Common myeloid progenitor, CD34-positive (primary cell): ENCODE measurements around the gene ACTRT3.
A peak's percentile ranks its signal among the peaks of the same experiment; 100 is the strongest.

Source experiments
- CTCF ChIA-PET: fragments of 350-600 bp; sonication (Branson Sonifier 250); formaldehyde crosslinking; loops from one replicate; lab custom pipeline; 2021; ENCODE audit warnings: antibody characterized with exemption; lab: Charles Lee
- POLR2A ChIA-PET: fragments of 350-600 bp; sonication (Branson Sonifier 250); formaldehyde crosslinking; loops from one replicate; lab custom pipeline; 2021; ENCODE audit warnings: antibody characterized with exemption; lab: Charles Lee
- DNase-seq, 3 donors: peaks; one replicate each; pipeline versions ENCODE4 v3.0.0 to v3.0.0-alpha.2; 2013
- H3K27ac ChIP-seq, 2 experiments: 1 replicate in 1 of 2; 2 replicates in 1 of 2; pipeline ENCODE4 v1.7.0; 2013; ENCODE audit warnings: inconsistent platforms in 2 of 2, low read length in 2 of 2, mild to moderate bottlenecking in 2 of 2, low read depth in 1 of 2, moderate library complexity in 1 of 2; ENCODE audit not compliant: severe bottlenecking in 2 of 2, insufficient read depth in 1 of 2, poor library complexity in 1 of 2
- H3K27me3 ChIP-seq, 5 experiments: replicated peaks in 2 of 5; 1 replicate in 3 of 5; 2 replicates in 2 of 5; pipeline versions ENCODE4 v1.6.1 to v1.7.0; 2013; ENCODE audit warnings: low read length in 4 of 5, mild to moderate bottlenecking in 2 of 5, moderate library complexity in 2 of 5, inconsistent platforms in 1 of 5; ENCODE audit not compliant: insufficient read depth in 5 of 5, control insufficient read depth in 4 of 5
- H3K36me3 ChIP-seq, 4 experiments: 1 replicate in 2 of 4; 2 replicates in 2 of 4; pipeline versions ENCODE4 v1.6.1 to v1.7.0; 2013; ENCODE audit warnings: low read length in 3 of 4, control low read depth in 1 of 4, mild to moderate bottlenecking in 1 of 4; ENCODE audit not compliant: control insufficient read depth in 4 of 4, insufficient read depth in 4 of 4
- H3K4me1 ChIP-seq, 4 experiments: 1 replicate in 3 of 4; 2 replicates in 1 of 4; pipeline versions ENCODE4 v1.6.1 to v1.7.1; 2013; ENCODE audit warnings: low read length in 3 of 4, mild to moderate bottlenecking in 3 of 4, control low read depth in 1 of 4, inconsistent platforms in 1 of 4, moderate library complexity in 1 of 4; ENCODE audit not compliant: control insufficient read depth in 4 of 4, insufficient read depth in 4 of 4; ENCODE audit errors: control extremely low read depth in 1 of 4
- H3K4me3 ChIP-seq, 7 experiments: 1 replicate in 4 of 7; 2 replicates in 3 of 7; pipeline versions ENCODE4 v1.5.1 to v1.7.0; 2013; ENCODE audit warnings: mild to moderate bottlenecking in 7 of 7, low read length in 6 of 7, moderate library complexity in 6 of 7, inconsistent platforms in 2 of 7, low read depth in 2 of 7, control low read depth in 1 of 7; ENCODE audit not compliant: insufficient read depth in 4 of 7, control insufficient read depth in 1 of 7; ENCODE audit errors: extremely low read depth in 1 of 7
- H3K9me3 ChIP-seq, 5 experiments: 1 replicate in 4 of 5; 2 replicates in 1 of 5; pipeline versions ENCODE4 v1.6.1 to v1.7.1; 2013; ENCODE audit warnings: low read length in 4 of 5, mild to moderate bottlenecking in 2 of 5, inconsistent platforms in 1 of 5, low read depth in 1 of 5, moderate library complexity in 1 of 5; ENCODE audit not compliant: control insufficient read depth in 4 of 5, insufficient read depth in 2 of 5; ENCODE audit errors: control extremely low read depth in 1 of 5
- WGBS: methylation state at CpG from one replicate; pipeline ENCODE4 v1.1.5; 2013; ENCODE audit not compliant: insufficient coverage; 5-methylcytosine and 5-hydroxymethylcytosine counted together

The ACTRT3 gene

DNA sequence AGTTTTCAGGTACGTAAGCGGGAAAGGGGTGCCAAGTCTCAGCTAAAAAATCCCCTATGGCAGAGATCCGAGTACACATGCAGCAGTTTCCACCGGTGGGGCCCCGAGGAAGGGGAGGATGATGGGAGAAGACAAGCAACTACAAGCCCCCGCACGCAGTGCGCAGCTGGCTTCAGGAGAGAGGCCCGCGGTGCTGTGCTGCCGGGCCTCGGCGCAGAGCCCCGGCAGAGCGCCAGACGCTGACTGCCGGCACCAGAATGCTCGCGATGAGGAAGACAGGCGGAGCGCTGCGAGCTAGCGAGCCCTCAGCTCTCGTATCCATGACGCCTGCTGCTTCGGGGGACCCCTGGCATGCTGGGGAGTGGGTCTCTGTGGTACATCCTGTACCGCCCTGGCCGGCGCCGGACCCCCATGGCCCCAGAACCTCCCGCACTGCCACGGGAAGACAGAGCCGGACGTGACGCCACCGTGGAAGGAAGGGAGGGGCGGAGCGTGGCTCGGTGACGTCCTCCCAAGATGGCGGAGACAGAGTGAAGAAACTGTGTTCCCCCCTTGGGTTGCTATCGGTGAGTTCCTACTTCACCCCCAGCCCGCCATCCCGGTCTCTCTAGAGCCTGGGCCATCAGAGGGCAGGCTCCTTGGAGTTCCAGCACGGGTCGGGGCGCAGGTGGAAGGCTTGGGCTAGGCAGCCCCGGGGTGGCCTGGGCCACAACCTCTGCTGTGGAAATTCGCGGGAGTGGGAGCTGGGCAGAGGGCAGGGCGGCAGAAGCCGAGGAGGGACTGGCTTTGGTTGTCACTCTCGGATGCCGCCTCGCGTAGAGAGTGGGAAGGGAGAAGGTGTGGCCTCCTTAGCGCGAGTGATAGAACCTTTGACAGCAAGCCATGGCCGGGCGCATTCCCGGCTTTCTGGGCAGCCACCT lies 3.8 kb upstream of the ACTRT3 start, which contains the start of gene MYNN:
MYNN (plus strand) TSS at position 500 of the 920 bp plus-strand sequence. CDS start 900 bp downstream, outside the sequence.
- Histone ChIP-seq H3K27me3 (no peaks in the 10 kb centered on the region), H3K9me3 (no peaks in the 10 kb centered on the region), H3K27ac (peak within 1 kb of the TSS; percentile 95 to 99), H3K4me1 (peaks cover 9 to 37% (median 16%) of the 10 kb centered on the region in 4 experiments), H3K36me3 (peaks cover 10 to 30% (median 18%) of the 10 kb centered on the region in 4 experiments), H3K4me3 (peak within 1 kb of the TSS; percentile 83 to 98 (median 95))
- 0% methylated on average over 43 of the region's 61 CpGs for WGBS
- ChIA-PET CTCF (interaction anchor here (1.4 to 3.5 kb wide), 4 partner anchors 10 to 633 kb away, joined by 3 to 25 read pairs (median 4); no protein-coding TSS in a partner anchor), POLR2A (interaction anchor here (1.1 to 1.8 kb wide), 4 partner anchors 9 to 194 kb away, joined by 4 to 12 read pairs (median 5); partner anchors contain the start of genes LRRC34, LRRIQ4 and SEC62)
- DNase-seq: peak; percentile 95 to 96 (median 96)

DNA sequence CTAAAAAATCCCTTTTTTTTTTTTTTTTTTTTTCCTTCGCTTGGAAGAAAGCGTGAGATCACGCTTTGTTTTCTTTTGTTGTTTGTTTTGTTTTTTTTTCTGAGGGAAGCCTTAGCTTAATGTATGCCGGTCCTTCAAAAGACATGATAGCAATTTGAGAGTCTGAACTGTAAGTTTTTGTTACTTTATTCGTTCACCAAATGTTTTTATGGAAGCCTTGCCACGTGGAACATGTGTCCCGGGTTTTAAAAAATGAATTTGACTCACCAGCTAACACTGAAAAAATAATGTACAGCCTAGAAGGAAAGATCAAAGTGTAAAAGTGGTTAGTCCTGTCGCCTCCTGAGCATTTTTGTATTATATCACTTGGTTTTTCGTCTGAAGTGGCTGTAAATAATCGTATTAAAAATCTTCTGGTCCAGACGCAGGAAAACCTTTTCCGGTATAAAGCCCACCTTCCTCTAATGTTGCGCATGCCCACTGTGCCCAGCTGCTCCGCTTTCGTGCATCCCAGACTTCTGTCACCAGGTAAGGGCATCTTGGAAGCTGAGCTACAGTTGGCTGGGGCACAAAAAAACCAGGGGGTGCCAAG lies 3.0 kb upstream of the ACTRT3 start:
- ChIA-PET POLR2A (interaction anchor here (0.6 to 1.8 kb wide), 6 partner anchors 9 to 195 kb away, joined by 3 to 12 read pairs (median 4); partner anchors contain the start of genes LRRC34, LRRIQ4 and SEC62), CTCF (interaction anchor here (1.4 to 3.5 kb wide), 4 partner anchors 10 to 632 kb away, joined by 3 to 25 read pairs (median 4); no protein-coding TSS in a partner anchor)
- Histone ChIP-seq H3K36me3 (peaks cover 6 to 22% (median 12%) of the 10 kb centered on the region in 4 experiments), H3K4me1 (peaks cover 9 to 37% (median 16%) of the 10 kb centered on the region in 4 experiments), H3K27ac (peak overlapping the region; percentile 95 to 99), H3K9me3 (no peaks in the 10 kb centered on the region), H3K27me3 (no peaks in the 10 kb centered on the region), H3K4me3 (peak overlapping the region; percentile 83 to 98 (median 95))
- DNase-seq: peak in 1 of 3 donors; percentile 80
- WGBS: 2% methylated on average over 10 of the region's 15 CpGs

DNA sequence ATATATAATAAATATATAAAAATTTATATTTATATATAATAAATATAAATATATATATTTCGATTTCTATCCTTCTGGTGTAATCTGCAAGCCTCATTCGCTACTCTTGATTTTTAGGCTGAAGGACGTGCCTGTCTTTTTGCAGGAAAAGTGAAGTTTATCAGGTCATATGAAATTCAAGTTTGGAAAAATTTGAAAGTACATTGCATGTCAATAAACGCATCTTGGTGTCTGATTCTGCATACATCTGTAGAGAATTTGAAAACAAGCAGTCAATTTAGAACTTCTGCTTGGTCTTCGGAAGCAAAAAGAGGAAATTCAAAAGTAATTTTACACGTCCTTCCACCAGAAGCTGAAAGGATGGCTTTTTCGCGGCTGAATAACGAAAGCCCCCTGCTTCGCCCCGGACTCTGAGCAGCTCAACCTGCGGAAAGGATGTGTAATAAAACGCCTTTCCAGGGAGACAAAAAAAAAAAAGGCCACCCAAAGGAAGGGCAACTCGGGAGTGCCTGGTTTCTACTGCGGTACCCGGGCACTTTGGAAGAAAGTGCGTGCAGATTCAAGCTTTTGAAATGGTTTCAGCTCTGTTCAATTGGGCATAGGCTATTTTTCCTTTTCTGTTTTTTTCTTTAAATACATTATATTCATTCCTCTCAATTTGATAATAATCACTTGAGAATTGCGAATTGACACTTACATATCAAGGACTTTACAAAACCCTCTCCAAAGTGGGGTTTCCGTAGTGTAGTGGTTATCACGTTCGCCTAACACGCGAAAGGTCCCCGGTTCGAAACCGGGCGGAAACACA lies 2.3 kb upstream of the ACTRT3 start:
- ChIA-PET CTCF (interaction anchor here (0.6 to 3.5 kb wide), 3 partner anchors 9 to 1617 kb away, joined by 3 to 25 read pairs (median 3); no protein-coding TSS in a partner anchor), POLR2A (interaction anchor here (0.6 to 1.8 kb wide), 3 partner anchors 8 to 103 kb away, joined by 3 to 12 read pairs (median 4); no protein-coding TSS in a partner anchor)
- Histone ChIP-seq H3K4me1 (peaks cover 9 to 37% (median 16%) of the 10 kb centered on the region in 4 experiments), H3K27ac (peak overlapping the region; percentile 95 to 99), H3K27me3 (no peaks in the 10 kb centered on the region), H3K36me3 (peaks cover 6 to 18% (median 8%) of the 10 kb centered on the region in 4 experiments), H3K9me3 (no peaks in the 10 kb centered on the region), H3K4me3 (peak overlapping the region; percentile 14 to 98 (median 95))
- 0% methylated on average over 11 of the region's 27 CpGs for WGBS
- DNase-seq: peak; percentile 88 to 95 (median 91)

GRCh38 chr3:169764882-169765612 lies 4.3 kb downstream of the ACTRT3 start, which contains the start of gene TERC:
TSS of gene TERC (minus strand) at chr3:169765060.
- H3K4me1 ChIP-seq: peaks cover 3 to 17% (median 10%) of the 10 kb centered on the region in 4 experiments
- 10% methylated on average over 40 of the region's 42 CpGs for WGBS
- no peaks in the 10 kb centered on the region for H3K27me3 ChIP-seq
- POLR2A ChIA-PET: interaction anchor here (0.9 to 2.1 kb wide), 3 partner anchors 8 to 592 kb away, joined by 3 to 12 read pairs (median 3); partner anchors contain the start of genes MYNN, SEC62 and SKIL
- no peaks in the 10 kb centered on the region for H3K36me3 ChIP-seq
- peak; percentile 90 to 93 (median 92) for DNase-seq
- H3K27ac ChIP-seq: peak within 1 kb of the TSS; percentile 29 to 88
- peak within 1 kb of the TSS; percentile 62 to 98 (median 92) for H3K4me3 ChIP-seq
- CTCF ChIA-PET: interaction anchor here (4.6 kb wide), 1 partner anchor 8 kb away, joined by 25 read pairs; the partner anchor contains the start of gene MYNN
- peaks cover 0 to 3% (median 0%) of the 10 kb centered on the region in 5 experiments for H3K9me3 ChIP-seq

DNA sequence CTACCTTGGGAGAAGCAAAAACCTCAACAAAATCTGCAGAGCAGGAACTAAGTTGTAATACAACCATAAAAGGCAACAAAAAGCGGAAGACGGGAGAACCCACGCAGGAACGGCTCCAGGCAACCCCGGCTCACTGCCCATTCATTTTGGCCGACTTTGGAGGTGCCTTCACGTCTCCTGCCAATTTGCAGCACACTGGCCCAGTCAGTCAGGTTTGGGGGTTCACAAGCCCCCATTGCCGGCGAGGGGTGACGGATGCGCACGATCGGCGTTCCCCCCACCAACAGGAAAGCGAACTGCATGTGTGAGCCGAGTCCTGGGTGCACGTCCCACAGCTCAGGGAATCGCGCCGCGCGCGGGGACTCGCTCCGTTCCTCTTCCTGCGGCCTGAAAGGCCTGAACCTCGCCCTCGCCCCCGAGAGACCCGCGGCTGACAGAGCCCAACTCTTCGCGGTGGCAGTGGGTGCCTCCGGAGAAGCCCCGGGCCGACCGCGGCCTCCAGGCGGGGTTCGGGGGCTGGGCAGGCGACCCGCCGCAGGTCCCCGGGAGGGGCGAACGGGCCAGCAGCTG lies 5.0 kb downstream of the ACTRT3 start:
- Histone ChIP-seq H3K27me3 (no peaks in the 10 kb centered on the region), H3K27ac (peak overlapping the region; percentile 29 to 88), H3K4me1 (peaks cover 7 to 21% (median 12%) of the 10 kb centered on the region in 4 experiments), H3K9me3 (peaks cover 0 to 3% (median 0%) of the 10 kb centered on the region in 5 experiments), H3K36me3 (no peaks in the 10 kb centered on the region), H3K4me3 (peak overlapping the region; percentile 62 to 98 (median 92))
- ChIA-PET CTCF (interaction anchor here (2.0 to 4.6 kb wide), 4 partner anchors 9 to 18 kb away, joined by 7 to 25 read pairs (median 10); partner anchors contain the start of gene MYNN), POLR2A (interaction anchor here (0.9 to 2.1 kb wide), 3 partner anchors 9 to 593 kb away, joined by 3 to 12 read pairs (median 3); partner anchors contain the start of genes MYNN, SEC62 and SKIL)
- peak; percentile 70 to 86 (median 82) for DNase-seq
- WGBS: 0% methylated on average over 22 of the region's 46 CpGs
